Stimulated activated CD8-positive, alpha-beta memory T cell treated with anti-CD3 and anti-CD28 coated beads, Interleukin-4, amount 100 ng/mL, for 4 hours (primary cell): ENCODE results near the gene DPF3.

ENCODE experiments used
- DNase-seq, 2 donors: peaks; one replicate each; pipeline ENCODE4 v3.0.0-alpha.2; 2020; ENCODE audit warnings: low read depth in 2 of 2, low spot score in 1 of 2

Gene DPF3

DNA sequence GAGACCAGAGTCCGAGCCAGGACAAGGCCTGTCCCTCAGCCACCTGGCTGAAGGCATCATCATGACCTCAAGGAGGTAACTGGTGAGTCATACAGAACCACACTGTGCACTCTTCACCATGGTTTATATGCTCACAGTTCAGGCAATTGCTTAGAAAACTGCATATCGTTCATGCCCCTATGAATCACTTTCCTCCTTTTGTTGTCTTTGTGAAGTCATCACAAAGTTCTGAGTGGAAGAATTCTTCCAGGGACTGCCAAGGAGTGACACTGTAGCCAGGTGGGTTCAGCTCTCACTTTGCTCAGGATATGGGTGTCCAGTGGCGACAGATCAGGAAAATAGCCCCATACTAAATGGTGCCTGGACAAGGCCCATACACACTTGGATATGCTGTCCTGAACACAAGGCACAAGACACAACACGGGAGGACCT lies 92.5 kb downstream of the DPF3 start:
- no peak for DNase-seq

DNA sequence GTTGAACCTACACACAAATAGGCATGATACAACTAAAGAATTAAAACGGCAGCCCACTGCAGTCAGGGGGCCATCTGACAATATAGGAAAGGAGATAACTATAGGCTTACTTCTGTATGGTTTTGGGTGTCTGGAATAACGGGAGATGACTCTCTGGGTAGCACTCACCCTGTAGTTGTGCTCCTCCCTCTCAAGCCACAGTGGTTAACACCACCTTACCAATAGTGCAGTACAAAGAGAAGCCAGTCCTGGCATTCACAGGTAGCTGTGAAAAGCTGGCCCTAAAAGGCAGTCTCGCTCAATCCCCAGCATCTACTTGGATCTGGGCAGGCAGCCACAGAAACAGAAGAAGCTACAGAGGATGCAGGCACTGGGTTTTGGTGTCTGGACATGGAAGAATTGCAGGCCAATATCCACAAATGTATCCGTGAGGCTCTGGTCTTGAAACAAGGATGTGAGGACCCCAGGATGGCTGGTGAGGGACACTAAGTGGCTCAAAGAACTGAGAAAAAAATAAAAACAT lies 93.0 kb downstream of the DPF3 start:
- DNase-seq = no peak

GRCh38 chr14:72800296-72800695 lies 93.6 kb downstream of the DPF3 start:
- no peak for DNase-seq

GRCh38 chr14:72796935-72797334 lies 97.0 kb downstream of the DPF3 start:
- no peak for DNase-seq

DNA sequence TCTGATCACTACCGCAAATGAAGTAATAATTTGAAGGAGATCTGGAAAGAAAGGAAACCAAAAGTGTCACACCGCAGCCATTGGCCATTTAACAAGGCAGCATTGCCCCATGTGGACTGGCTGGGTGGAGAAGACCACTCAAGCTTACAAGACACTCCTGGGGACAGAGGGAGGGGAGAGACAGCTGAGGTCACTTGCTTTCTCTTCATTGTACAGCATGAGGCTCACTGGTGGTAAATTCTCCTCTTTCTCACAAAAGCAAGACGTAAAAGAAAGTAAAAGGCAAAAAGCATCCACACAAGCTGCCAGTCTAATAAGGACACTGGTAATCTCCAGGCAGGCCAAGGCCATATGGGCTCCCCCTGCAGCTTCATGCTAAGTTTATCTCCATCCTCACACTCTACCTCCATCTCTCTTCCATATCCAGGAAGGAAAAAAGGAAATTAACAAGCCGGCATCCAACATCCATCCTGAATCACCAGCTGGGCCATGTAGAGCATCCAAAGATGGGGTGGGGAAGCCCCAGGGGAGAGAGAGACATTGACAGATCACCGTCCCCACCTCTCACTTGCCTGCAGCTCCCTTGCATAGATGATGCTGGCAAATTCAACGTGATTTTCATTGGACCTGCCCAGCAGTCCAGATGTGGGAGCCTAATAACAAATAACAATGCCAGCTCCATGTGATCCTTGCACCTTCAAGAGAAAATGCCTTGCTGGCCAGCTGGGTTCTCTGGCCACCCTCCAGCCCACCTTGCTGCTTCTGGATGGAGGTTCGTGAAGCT lies 100.6 kb downstream of the DPF3 start:
- no peak for DNase-seq

DNA sequence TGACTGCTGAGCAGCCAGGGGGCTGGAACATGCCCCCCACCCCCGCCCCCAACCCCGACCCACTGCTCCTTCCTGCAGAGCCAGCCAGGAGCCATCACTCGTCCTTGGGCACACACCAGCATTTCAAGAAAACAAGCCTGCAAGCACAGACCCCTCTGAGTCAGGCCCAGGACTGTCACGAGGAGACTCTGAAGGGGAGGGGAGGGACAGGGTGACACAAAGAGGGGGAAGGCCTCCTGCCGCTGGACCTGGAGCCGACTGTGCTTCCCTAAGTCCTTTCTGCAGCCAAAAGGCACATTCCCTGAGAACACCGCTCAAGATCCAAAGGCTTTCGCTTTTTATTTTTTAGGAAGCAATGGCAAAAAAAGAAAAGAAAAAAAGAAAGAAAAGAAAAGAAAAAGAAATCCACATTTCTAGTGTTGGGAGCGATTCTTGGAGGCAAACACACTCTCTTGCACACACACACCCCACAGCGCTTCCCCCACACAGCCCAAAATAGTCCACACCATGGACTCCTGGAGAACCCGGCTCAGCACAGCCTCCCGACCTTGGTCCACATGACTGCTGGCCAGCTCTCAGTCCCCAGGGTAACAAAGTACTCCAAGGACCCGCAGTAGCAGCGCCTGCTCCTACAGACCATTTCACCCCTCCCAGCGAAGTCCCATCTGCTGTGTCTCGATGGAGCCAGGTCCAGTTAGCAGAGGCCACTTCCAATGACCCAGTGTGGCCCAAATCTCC lies 101.7 kb downstream of the DPF3 start:
- DNase-seq = no peak

DNA sequence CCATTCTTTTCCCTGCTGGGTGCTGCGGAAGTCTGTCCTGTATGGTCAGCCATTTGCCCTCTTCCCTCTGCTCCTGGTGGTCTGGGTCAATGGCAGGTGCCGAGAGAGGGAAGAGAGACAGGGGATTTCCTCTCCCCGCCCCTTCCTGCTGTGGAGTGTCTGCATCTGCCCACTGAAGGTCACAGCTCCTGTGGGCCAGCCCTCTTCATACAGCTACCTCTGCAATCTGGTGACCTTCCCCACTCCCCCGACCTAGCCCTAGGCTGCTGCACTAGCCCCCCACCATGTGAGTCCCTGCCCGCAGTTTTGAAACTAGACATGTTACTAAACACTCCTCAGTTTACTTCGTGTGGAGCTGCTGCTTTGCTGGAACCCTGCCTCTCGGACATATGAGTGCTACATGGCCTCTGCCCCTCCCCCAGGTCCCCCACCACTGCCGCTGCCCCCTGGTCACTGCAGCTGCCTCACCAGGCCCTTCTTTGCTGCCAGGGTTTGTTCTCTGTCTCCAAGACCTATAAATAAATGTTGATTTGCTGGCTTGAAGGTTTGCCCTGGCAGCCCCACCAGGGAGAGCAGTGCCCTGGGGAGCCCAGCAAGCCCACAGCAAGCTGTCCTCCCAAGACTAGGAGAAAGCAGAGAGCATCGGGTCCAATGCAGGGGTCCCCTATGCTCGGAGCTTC lies 102.9 kb downstream of the DPF3 start:
- DNase-seq = no peak

DNA sequence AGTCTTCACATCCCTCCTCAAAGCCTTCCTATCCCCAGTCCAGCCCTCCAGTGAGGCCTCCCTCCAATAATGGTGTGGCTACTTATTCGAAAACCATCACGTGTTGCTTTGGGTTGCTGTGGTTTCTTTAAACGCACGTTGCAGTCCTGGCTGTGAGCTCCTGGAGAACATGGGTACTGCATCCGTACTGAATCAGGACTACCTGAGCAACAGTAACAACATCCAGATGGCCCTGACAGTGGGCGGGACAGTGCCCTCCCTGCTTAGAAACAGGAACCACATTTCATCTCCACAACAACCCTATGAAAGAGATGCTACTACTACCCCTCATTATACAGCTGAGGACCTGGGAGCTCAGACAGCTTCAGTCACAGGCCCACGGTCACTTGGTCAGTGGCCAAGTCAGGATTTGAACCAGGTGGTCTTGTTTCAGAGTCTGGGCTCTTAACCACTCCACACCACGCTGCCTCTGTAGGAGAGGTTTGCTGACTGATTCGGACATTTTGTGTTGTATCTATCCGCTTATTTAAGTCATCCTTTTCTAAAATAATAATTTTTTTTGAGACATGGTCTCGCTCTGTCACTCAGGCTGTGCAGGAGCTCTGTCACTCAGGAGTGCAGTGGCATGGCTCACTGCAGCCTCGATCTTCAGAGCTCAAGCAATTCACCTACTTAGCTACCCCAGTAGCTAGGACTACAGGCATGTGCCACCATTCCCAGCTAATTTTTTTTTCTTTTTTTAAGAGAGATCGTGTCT lies 104.8 kb downstream of the DPF3 start:
- no peak for DNase-seq

- DNase-seq = no peak
Observed at GRCh38 chr14:72788255-72788654, 105.6 kb downstream of the DPF3 start.

- no peak for DNase-seq
Observed at GRCh38 chr14:72787841-72788240, 106.1 kb downstream of the DPF3 start.

DNA sequence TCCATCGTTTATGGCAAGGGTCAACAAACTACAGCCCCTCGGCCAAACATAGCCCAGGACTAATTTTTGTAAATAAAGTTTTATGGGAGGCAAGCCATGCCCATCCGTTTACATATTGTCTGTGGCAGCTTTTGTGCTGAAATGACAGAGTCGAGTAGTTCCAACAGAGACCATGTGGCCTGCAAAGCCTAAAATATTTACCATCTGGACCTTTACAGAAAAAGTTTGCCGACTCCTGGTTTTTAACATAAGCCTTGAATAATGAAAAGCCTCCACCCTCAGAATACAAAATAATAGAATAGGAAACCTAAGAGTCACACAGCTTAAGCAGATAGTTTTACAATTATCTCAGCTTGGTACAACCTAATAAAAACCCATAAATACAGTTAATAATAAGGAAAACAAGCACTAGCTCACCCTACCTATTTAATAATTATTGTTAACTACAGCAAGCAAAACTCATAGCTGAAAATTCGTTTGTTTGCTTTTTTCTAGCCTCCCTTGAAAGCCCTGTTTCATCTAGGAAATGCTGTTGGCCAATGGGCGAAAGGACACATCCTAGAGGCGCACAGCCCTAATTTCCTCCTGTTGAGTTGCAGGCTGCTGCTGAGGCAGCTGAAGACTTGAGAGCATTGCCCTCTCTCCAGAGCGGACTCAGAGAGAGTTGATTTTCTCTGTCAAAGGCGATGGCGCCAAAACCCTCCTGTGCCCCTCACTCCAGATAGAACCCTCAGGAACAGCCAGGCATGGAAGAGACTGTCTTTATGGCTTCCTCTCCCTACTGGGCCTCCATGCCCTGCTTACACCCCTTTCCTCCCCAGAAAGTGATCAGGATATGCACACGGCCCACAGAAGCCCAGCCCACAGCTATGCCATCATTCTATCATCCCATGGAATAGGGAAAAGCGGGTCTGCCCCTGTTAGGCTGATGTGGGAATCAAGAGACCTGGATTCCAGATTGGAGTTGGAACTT lies 107.2 kb downstream of the DPF3 start:
- no peak for DNase-seq

DNA sequence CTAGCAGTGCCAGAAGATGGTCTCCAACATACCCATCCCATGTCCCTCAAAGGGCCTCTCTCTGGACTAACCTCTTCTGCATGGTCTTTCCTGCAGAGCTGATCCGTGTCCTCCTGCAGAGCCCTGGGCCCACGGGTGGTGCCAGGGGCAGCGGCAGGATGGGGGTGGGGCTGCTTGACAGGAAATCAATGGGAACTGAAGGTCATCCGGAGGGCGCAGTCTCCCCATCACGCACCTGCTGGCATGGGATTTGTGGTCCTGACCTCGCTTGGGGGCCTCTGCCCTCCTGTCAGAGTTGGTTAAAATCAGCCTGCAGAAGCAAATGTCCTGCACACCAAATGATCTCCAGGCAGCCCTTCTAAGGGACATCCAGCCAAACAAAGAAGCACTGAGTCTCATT lies 110.2 kb downstream of the DPF3 start:
- no peak for DNase-seq

DNA sequence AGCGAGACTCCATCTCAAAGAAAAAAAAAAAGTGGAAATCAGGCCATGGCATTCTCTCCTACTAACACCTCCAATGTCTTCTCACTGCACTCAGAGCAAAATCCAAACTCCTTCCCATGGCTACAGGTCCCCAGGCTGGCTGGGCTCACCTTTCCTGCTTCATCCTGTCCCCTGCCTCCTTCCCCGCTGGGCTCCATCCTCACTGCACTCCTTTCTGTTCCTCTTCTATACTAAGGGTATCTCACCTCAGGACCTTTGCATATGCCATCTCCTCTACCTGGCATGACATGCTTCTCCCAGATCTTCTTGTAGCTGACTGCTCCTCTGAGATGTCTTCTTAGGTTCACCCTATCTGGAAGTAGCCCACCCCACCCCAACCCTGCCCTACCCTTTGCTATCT lies 111.1 kb downstream of the DPF3 start:
- DNase-seq = no peak

- no peak for DNase-seq
Observed at GRCh38 chr14:72781561-72782508, 112.1 kb downstream of the DPF3 start.

- DNase-seq = no peak
Observed at GRCh38 chr14:72780751-72781150, 113.2 kb downstream of the DPF3 start.

DNA sequence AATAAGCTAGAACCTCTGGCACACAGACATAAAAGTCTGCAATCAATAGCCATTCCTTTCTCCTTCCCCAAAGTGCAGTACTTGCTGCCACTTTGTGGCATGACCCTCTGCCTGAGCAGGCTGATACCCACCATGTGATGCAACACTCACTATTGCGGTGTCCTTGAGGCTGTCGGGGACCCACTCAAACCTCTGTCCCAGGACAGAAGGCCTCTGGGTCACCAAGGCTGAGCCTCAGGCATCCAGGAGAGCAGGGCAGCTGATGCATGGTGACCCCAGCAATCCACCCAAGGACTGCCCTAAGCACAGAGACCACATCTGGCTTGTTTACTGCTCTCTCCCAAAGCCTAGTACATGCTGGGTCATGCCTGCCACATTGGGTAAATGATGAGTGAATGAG lies 114.2 kb downstream of the DPF3 start:
- no peak for DNase-seq

DNA sequence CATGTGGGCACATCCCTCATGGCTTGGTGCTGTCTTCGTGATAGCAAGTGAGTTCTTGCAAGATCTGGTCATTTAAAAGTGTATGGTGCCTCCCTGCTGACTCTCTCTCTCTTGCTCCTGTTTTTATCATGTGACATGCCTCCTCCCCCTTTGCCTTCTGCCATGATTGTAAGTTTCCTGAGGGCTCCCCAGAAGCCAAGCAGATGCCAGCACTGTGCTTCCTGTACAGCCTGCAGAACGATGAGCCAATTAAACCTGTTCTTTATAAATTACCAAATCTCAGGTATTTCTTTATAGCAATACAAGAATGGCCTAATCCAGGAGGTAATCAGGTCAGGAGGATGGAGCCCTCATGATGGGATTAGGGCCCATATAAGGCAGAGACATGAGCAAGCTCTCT lies 116.3 kb downstream of the DPF3 start:
- no peak for DNase-seq

- no peak for DNase-seq
Observed at GRCh38 chr14:72776701-72777261, 117.1 kb downstream of the DPF3 start.
